Measurements from ENCODE around the gene CEP55. TPM values are rescaled to one million over a fixed set of nuclear protein-coding genes. Genes with fewer than 3 reads are reported as not detected.

The CEP55 gene
- total RNA-seq (2021; fragmentation: NEBNext Ultra II Directional; extraction: Animal tissue kit (Norgen Biotek cat#: 25700)) (18.9 and 19.6 TPM in 2 replicates), polyA plus RNA-seq (2011; rRNA removed) (3.5 and 7.0 TPM in 2 replicates), polyA minus RNA-seq (2011; rRNA and poly(A)+ RNA removed) (6.8 and 7.5 TPM in 2 replicates)
- 9.1 TPM for polyA plus RNA-seq (2011; cell fraction: cytosol; rRNA removed)
- polyA plus RNA-seq (2011; cell fraction: nucleus; rRNA removed), result 3.5 TPM
- 8.7 to 16.4 TPM (median 10.0 TPM) in 4 replicates for polyA plus RNA-seq (2012, experiment 1 of 2)
- 1.7 TPM for polyA plus RNA-seq (2012, experiment 2 of 2)
- 17.5 TPM for polyA plus RNA-seq (2013, experiment 1 of 2)
- 16.7 TPM for polyA plus RNA-seq (2013, experiment 2 of 2)
- polyA minus RNA-seq (2011; cell fraction: cytosol; rRNA and poly(A)+ RNA removed), result 7.0 TPM
- polyA minus RNA-seq (2011; cell fraction: nucleus; rRNA and poly(A)+ RNA removed), result 14.3 TPM
- long read RNA-seq, experiment 1, partial matches to known transcripts, result 9 of 21 reads
- long read RNA-seq, experiment 1, other reads (novel, unspliced or antisense), result 10 of 21 reads
- long read RNA-seq, experiment 2, result 0 reads

- peaks cover 0 to 14% of the 10 kb centered on the region in 2 experiments; a peak in 1 of 4 replicates for H3K79me2 ChIP-seq (ENCODE audit: control insufficient read depth in 1 of 2, insufficient read depth in 2 of 2, low read length in 2 of 2)
- H3K14ac ChIP-seq (ENCODE audit: insufficient read length), result no peak within 1 kb of the TSS
- DNase-seq (ENCODE audit: low read depth in 1 of 2, low spot score in 2 of 2) (peak; percentile 73 to 95), FAIRE-seq (no peak)
- H2AK5ac ChIP-seq (ENCODE audit: low read depth, low read length), result no peak within 1 kb of the TSS
- WGBS, 2 experiments (ENCODE audit: extremely low coverage in 1 of 2, insufficient coverage in 1 of 2, insufficient read length in 1 of 2, insufficient replicate concordance in 2 of 2, low coverage in 1 of 2, low lambda C conversion rate in 2 of 2, missing lambda C conversion rate in 1 of 2), result 3% methylated on average over 55 of the region's 68 CpGs; no CpG with 5 or more reads in 1 of the 2 experiments
- H3K79me1 ChIP-seq (ENCODE audit: low read depth, low read length), result no peaks in the 10 kb centered on the region
- H3K4ac ChIP-seq (replicated peaks; ENCODE audit: insufficient read length, low read depth, low read length), result no peak within 1 kb of the TSS
- H2AFZ ChIP-seq (ENCODE audit: low read length), result peak within 1 kb of the TSS; percentile 92; the same call in 1 of the 2 replicates
- no peaks in the 10 kb centered on the region; a peak in 1 of 7 replicates for H3K4me1 ChIP-seq (replicated peaks in 1 of 4; ENCODE audit: control insufficient read depth in 3 of 4, insufficient read depth in 4 of 4, low read length in 3 of 4)
- POLR2A ChIA-PET (ENCODE audit: partially characterized antibody), result interaction anchor here (0.7 to 1.1 kb wide), 2 partner anchors 12 to 31 kb away, joined by 4 read pairs; no protein-coding TSS in a partner anchor
- no peak within 1 kb of the TSS for H2BK20ac ChIP-seq (ENCODE audit: low read length)
- H4K91ac ChIP-seq (replicated peaks; ENCODE audit: insufficient read length, low read length), result no peak within 1 kb of the TSS
- H3K18ac ChIP-seq (ENCODE audit: extremely low read depth, low read length), result peak within 1 kb of the TSS; percentile 79; the same call in 1 of the 2 replicates
- no peak within 1 kb of the TSS for H4K5ac ChIP-seq (ENCODE audit: insufficient read length, low read depth, low read length)
- H3K23me2 ChIP-seq (ENCODE audit: low read depth, low read length), result peaks cover 9% of the 10 kb centered on the region; the same call in 1 of the 2 replicates
- H3K4me2 ChIP-seq (ENCODE audit: insufficient read depth in 1 of 2, low read depth in 2 of 2, low read length in 2 of 2), result peak within 1 kb of the TSS; percentile 91 to 95
- H3K9me3 ChIP-seq (ENCODE audit: insufficient read depth in 2 of 2, low read depth in 1 of 2, low read length in 1 of 2), result no peaks in the 10 kb centered on the region
- no peak within 1 kb of the TSS for H3K27ac ChIP-seq (ENCODE audit: low read depth, low read length)
- H3K9ac ChIP-seq (replicated peaks in 1 of 4; ENCODE audit: extremely low read depth in 1 of 4, low read depth in 3 of 4, low read length in 3 of 4), result peak within 1 kb of the TSS in 3 of 4 experiments; percentile 54 to 64 (median 54); a peak in 6 of 7 replicates
- CTCF ChIA-PET (ENCODE audit: partially characterized antibody), result interaction anchor here (0.6 to 3.0 kb wide), 9 partner anchors 9 to 436 kb away, joined by 3 to 24 read pairs (median 3); partner anchors contain the start of gene MYOF
- peaks cover 0 to 2% (median 0%) of the 10 kb centered on the region in 4 experiments; a peak in 2 of 7 replicates for H3K27me3 ChIP-seq (replicated peaks in 1 of 4; ENCODE audit: control insufficient read depth in 3 of 4, extremely low read depth in 1 of 4, insufficient read depth in 3 of 4, low read length in 3 of 4)
- no peak within 1 kb of the TSS for H3K23ac ChIP-seq (ENCODE audit: insufficient read length)
- no peaks in the 10 kb centered on the region for H4K20me1 ChIP-seq (replicated peaks in 1 of 2; ENCODE audit: control insufficient read depth in 1 of 2, insufficient read depth in 2 of 2, low read length in 2 of 2)
- no peak within 1 kb of the TSS for H2BK15ac ChIP-seq (ENCODE audit: low read length)
- peak within 1 kb of the TSS; percentile 73 to 79 (median 77) for H3K4me3 ChIP-seq (ENCODE audit: extremely low read depth in 1 of 4, insufficient read depth in 2 of 4, low read depth in 3 of 4, low read length in 4 of 4)
- H4K8ac ChIP-seq (ENCODE audit: extremely low read depth, insufficient read depth, low read length), result peak within 1 kb of the TSS; percentile 86
- H2BK12ac ChIP-seq (ENCODE audit: low read depth, low read length), result no peak within 1 kb of the TSS
- no peak within 1 kb of the TSS for H3K56ac ChIP-seq (replicated peaks; ENCODE audit: insufficient read length, low read depth, low read length)
- H2BK5ac ChIP-seq (ENCODE audit: low read depth, low read length), result no peak within 1 kb of the TSS
- H3K36me3 ChIP-seq (ENCODE audit: control insufficient read depth in 2 of 4, insufficient read depth in 4 of 4, low read length in 3 of 4), result peaks cover 0 to 7% (median 0%) of the 10 kb centered on the region in 4 experiments; a peak in 1 of 8 replicates
- H2BK120ac ChIP-seq (replicated peaks; ENCODE audit: low read depth, low read length), result no peak within 1 kb of the TSS
- TF ChIP-seq HDAC2 (IDR thresholded peaks at IDR 0.05; ENCODE audit: borderline replicate concordance in 1 of 2, low read depth in 2 of 2, low read length in 2 of 2) (peak; percentile 13 to 50; a peak in 2 of 4 replicates), GABPA (IDR thresholded peaks at IDR 0.05; ENCODE audit: borderline replicate concordance, insufficient read depth, low read length) (0 out of 2 replicates have a peak, but pooled peaks have one; percentile 9), ASH2L (IDR thresholded peaks at IDR 0.05; ENCODE audit: low read length) (peak; percentile 79), TCF12 (IDR thresholded peaks at IDR 0.05; ENCODE audit: low read depth, low read length) (no peak), POLR2A (IDR thresholded peaks at IDR 0.05; ENCODE audit: control extremely low read depth in 1 of 2, low read depth in 2 of 2, low read length in 2 of 2) (peak in 1 of 2 experiments; percentile 77; a peak in 2 of 3 replicates), KDM1A (IDR thresholded peaks at IDR 0.05; ENCODE audit: borderline replicate concordance, low read length) (peak; percentile 36; the same call in 1 of the 2 replicates), FOSL1 (IDR thresholded peaks at IDR 0.05; ENCODE audit: insufficient read depth, low read depth, low read length) (0 out of 2 replicates have a peak, but pooled peaks have one; percentile 10)
- TF ChIP-seq, protein P1, sequence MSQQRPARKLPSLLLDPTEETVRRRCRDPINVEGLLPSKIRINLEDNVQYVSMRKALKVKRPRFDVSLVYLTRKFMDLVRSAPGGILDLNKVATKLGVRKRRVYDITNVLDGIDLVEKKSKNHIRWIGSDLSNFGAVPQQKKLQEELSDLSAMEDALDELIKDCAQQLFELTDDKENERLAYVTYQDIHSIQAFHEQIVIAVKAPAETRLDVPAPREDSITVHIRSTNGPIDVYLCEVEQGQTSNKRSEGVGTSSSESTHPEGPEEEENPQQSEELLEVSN (IDR thresholded peaks at IDR 0.05), result peak; percentile 79
Observed at GRCh38 chr10:93496322-93497041, at the start of gene CEP55. Gene CEP55, plus strand, starts transcription at chr10:93496612. Its CDS starts 3,440 bp downstream, at chr10:93500052.

Measured in H1 (cell line).